ENCODE data around the gene L3MBTL3.

DNA sequence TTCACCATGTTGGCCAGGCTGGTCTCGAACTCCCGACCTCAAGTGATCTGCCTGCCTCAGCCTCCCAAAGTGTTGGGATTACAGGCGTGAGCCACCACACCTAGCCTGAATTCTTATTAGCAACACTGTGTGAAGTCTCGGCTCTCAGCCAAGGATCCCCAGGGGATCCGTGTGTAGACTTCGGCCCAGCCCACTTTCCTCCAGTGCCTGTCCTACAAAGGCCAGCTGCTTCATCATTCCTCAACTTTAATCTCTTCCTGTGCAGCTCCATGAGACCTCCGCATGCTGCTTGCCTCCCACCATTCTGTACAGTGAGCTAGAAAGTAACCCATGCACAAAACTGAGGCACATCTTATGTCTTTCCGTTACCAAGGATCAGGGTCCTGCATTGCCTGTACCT, 132.5 kb downstream of the L3MBTL3 start:
- TF ChIP-seq EGR1 (IDR thresholded peaks at IDR 0.05) (no peak), YY1 (IDR thresholded peaks at IDR 0.05; ENCODE audit: low read depth) (no peak), EP300 (IDR thresholded peaks at IDR 0.05; ENCODE audit: borderline replicate concordance) (no peak), TEAD4 (IDR thresholded peaks at IDR 0.05) (no peak), RAD21 (IDR thresholded peaks at IDR 0.05; ENCODE audit: low read depth) (no peak), ZBTB7A (IDR thresholded peaks at IDR 0.05; ENCODE audit: low read depth) (no peak), TCF12 (IDR thresholded peaks at IDR 0.05; ENCODE audit: low read depth) (no peak)
- TF ChIP-seq, protein P1, sequence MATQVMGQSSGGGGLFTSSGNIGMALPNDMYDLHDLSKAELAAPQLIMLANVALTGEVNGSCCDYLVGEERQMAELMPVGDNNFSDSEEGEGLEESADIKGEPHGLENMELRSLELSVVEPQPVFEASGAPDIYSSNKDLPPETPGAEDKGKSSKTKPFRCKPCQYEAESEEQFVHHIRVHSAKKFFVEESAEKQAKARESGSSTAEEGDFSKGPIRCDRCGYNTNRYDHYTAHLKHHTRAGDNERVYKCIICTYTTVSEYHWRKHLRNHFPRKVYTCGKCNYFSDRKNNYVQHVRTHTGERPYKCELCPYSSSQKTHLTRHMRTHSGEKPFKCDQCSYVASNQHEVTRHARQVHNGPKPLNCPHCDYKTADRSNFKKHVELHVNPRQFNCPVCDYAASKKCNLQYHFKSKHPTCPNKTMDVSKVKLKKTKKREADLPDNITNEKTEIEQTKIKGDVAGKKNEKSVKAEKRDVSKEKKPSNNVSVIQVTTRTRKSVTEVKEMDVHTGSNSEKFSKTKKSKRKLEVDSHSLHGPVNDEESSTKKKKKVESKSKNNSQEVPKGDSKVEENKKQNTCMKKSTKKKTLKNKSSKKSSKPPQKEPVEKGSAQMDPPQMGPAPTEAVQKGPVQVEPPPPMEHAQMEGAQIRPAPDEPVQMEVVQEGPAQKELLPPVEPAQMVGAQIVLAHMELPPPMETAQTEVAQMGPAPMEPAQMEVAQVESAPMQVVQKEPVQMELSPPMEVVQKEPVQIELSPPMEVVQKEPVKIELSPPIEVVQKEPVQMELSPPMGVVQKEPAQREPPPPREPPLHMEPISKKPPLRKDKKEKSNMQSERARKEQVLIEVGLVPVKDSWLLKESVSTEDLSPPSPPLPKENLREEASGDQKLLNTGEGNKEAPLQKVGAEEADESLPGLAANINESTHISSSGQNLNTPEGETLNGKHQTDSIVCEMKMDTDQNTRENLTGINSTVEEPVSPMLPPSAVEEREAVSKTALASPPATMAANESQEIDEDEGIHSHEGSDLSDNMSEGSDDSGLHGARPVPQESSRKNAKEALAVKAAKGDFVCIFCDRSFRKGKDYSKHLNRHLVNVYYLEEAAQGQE (IDR thresholded peaks at IDR 0.05; ENCODE audit: low read depth): no peak
- TF ChIP-seq, protein P2, sequence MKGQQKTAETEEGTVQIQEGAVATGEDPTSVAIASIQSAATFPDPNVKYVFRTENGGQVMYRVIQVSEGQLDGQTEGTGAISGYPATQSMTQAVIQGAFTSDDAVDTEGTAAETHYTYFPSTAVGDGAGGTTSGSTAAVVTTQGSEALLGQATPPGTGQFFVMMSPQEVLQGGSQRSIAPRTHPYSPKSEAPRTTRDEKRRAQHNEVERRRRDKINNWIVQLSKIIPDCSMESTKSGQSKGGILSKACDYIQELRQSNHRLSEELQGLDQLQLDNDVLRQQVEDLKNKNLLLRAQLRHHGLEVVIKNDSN (IDR thresholded peaks at IDR 0.05): no peak
- TF ChIP-seq, protein P3, sequence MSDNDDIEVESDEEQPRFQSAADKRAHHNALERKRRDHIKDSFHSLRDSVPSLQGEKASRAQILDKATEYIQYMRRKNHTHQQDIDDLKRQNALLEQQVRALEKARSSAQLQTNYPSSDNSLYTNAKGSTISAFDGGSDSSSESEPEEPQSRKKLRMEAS (IDR thresholded peaks at IDR 0.05): no peak
